Gastrocnemius medialis (tissue), 4 donors: ENCODE measurements around the gene HIVEP1.

Experiments used
- CTCF ChIP-seq, 5 experiments: fragments of 450-650 bp in 3 of 5; fragments of 200-600 bp in 2 of 5; sonication (generic) in 2 of 5; IDR thresholded peaks in 4 of 5; conservative IDR thresholded peaks in 1 of 5; 1 replicate in 4 of 5; 2 replicates in 1 of 5; pipeline ENCODE4 v1.5.1; 2016 to 2019; ENCODE audit warnings: antibody characterized with exemption in 5 of 5, mild to moderate bottlenecking in 3 of 5, moderate library complexity in 3 of 5
- POLR2A ChIP-seq, 2 donors: fragments of 450-650 bp; IDR thresholded peaks; one replicate each; pipeline ENCODE4 v1.6.1; 2017; ENCODE audit warnings: antibody characterized with exemption in 2 of 2, mild to moderate bottlenecking in 2 of 2, moderate library complexity in 2 of 2

DNA sequence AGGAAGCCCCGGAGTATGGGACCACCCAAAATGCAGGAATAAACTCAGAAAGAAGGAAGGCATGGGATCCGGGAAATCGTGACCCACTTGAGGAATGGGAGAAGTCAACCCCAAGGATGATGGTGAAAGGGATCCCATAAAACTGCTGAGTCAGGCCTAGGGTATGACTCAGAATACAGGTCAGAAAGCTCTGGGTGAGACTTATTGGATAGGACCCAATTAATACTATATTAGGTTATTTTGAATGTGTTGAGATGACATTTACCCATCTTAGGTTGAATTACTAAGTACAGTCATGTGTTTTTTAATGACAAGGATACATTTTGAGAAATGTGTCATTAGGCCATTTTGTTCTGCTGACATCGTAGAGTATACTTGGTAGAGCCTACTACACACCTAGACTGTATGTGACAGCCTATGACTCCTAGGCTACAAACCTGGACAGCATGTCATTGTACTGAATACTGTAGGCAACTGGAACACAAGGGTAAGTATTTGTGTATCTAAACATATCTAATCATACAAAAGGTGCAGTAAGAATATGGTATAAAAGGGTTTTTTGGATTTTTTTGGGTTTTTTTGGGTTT lies 17.1 kb upstream of the HIVEP1 start:
- TF ChIP-seq POLR2A (IDR thresholded peaks at IDR 0.05) = no peak
- TF ChIP-seq CTCF (IDR thresholded peaks at IDR 0.05 in 4 of 5, conservative IDR thresholded peaks at IDR 0.05 in 1 of 5) = no peak
